DMS153 treated with DMSO at 0.1 percent for 48 hours (cell line): Measurements from ENCODE around the gene SEZ6.

Experiments
- DNase-seq: peaks from one replicate; lab custom pipeline; 2025; ENCODE audit not compliant: unreplicated experiment; lab: John Stamatoyannopoulos, UW

SEZ6 gene

GRCh38 chr17:29003289-29003688 lies 2.5 kb downstream of the SEZ6 start:
- DNase-seq, result no peak

GRCh38 chr17:29002811-29003210 lies 3.0 kb downstream of the SEZ6 start:
- DNase-seq, result no peak

GRCh38 chr17:29000973-29001372 lies 4.9 kb downstream of the SEZ6 start:
- DNase-seq, result no peak

GRCh38 chr17:28999206-28999605 lies 6.6 kb downstream of the SEZ6 start:
- DNase-seq, result peak; percentile 56

GRCh38 chr17:28997806-28998205 lies 8.0 kb downstream of the SEZ6 start:
- DNase-seq, result no peak

GRCh38 chr17:28996554-28997096 lies 9.2 kb downstream of the SEZ6 start:
- no peak for DNase-seq

GRCh38 chr17:28993645-28994426 lies 12.0 kb downstream of the SEZ6 start:
- no peak for DNase-seq

GRCh38 chr17:28992625-28993600 lies 12.9 kb downstream of the SEZ6 start:
- no peak for DNase-seq

GRCh38 chr17:28992185-28992584 lies 13.6 kb downstream of the SEZ6 start:
- DNase-seq, result no peak

GRCh38 chr17:28991779-28992178 lies 14.1 kb downstream of the SEZ6 start:
- no peak for DNase-seq

- no peak for DNase-seq
Observed at GRCh38 chr17:28989028-28989427, 16.8 kb downstream of the SEZ6 start.

GRCh38 chr17:28988475-28988874 lies 17.4 kb downstream of the SEZ6 start:
- DNase-seq, result no peak

GRCh38 chr17:28986714-28987655 lies 18.8 kb downstream of the SEZ6 start:
- DNase-seq, result no peak

GRCh38 chr17:28985950-28986713 lies 19.7 kb downstream of the SEZ6 start:
- peak; percentile 87 for DNase-seq

GRCh38 chr17:28983286-28984230 lies 22.3 kb downstream of the SEZ6 start:
- DNase-seq, result no peak

- no peak for DNase-seq
Observed at GRCh38 chr17:28982131-28982793, 23.6 kb downstream of the SEZ6 start.

- DNase-seq, result no peak
Observed at GRCh38 chr17:28978356-28978964, 27.4 kb downstream of the SEZ6 start.
